Erythroblast (primary cell): ENCODE measurements around the gene ABO.

Experiments
- DNase-seq, 2 experiments: peaks; one replicate each; lab custom pipeline; 2025; lab: John Stamatoyannopoulos, UW
- GATA1 ChIP-seq: IDR thresholded peaks from 2 replicates; pipeline ENCODE4 v1.6.1; 2011; ENCODE audit warnings: low read depth, mild to moderate bottlenecking, control low read depth, low read length, moderate library complexity
- POLR2A ChIP-seq: IDR thresholded peaks from 2 replicates; pipeline ENCODE4 v1.6.1; 2011; ENCODE audit warnings: mild to moderate bottlenecking, low read length

Gene ABO

DNA sequence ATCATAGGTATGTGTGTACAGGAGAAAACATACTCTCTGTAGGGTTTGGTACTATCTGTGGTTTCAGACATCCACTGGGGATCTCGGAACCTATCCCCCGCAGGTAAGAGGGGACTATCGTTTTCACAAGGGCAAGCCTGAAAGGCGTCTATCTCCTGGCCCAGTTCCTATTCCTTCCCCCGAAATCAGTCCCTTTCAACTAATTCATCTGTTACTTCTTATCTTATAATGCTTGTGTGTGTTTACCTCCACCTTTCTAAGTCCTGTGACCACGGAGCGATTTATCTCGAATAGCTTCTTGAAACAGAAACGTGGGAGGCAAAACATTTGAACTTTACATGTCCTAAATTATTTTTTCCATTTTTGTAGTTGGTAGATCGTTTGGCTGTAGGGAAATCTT is 11.4 kb downstream of the ABO start:
- TF ChIP-seq GATA1 (no peak), POLR2A (no peak)
- DNase-seq = no peak

DNA sequence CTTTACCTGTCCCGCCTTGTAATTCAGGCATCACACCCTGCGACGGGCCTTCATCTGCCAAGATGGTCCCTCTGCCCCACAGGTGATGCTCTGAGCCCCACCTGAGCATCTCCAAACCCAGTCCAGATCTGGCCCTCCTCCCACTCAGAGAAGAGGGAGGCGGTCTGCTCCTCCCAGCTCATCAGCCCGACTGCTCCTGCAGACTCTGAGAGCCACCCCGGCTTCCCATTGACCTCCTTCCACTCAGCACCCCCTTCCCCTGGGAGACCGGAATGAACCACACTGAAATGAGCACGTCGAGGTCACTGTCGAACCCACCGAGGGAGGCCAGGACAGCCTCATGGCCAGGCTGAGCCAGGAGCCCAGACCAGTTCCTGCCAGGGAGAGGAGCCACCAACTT is 12.8 kb downstream of the ABO start:
- TF ChIP-seq POLR2A = no peak
- TF ChIP-seq GATA1 = no peak

DNA sequence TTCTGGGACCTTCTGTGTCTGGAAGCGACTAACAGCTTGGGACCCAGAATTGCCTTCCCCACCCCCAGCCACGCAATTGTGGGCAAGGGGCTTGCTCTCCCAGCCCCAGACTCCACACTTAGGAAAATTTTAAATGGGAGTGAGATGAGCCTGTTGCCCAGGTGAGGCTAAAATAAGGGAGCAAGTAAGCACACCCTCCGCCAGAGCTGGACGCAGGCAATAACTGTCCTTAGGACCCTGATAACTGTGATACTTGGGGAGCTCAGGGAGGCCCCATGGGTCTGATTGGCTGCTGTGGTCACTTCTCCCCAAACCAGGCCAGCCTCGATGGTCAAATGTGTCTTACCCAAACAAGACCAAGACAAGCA is 13.3 kb downstream of the ABO start:
- DNase-seq = no peak
- TF ChIP-seq POLR2A = no peak
- no peak for TF ChIP-seq GATA1

More for the DNA sequence above, 12.8 kb downstream of the ABO start:
- DNase-seq = no peak

DNA sequence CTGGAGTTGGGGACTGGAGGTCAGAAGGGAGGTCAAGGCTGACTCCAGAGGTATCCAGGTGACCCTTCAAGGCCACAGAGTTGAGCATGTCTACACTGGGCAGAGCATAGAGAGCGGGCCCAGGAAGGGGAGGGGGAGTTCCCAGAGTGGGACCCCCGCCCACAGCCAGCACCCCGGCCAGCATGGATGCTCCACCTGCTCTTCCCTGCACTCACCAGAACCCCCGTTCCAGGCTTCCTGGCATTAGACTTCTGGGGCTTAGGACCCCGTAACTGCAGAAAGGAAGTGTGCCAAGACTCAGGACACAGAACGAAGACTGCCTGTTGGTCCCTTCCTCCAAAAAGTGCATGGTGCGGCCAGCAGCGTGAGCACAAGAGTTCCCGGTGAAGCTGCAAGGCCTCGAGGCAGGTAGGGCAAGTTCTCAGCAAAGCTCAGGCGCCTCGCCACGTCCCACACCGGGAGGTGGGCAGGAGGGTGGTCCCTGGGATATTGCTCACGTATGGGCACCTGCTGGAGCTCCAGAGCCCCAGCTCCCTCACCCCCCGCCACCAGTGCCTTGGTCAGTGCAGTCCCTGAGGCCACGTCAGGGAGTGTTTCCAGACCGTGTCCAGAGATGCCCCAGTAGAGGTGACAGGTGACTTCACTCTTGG is 13.8 kb downstream of the ABO start:
- TF ChIP-seq POLR2A = no peak
- no peak for TF ChIP-seq GATA1
- no peak for DNase-seq

DNA sequence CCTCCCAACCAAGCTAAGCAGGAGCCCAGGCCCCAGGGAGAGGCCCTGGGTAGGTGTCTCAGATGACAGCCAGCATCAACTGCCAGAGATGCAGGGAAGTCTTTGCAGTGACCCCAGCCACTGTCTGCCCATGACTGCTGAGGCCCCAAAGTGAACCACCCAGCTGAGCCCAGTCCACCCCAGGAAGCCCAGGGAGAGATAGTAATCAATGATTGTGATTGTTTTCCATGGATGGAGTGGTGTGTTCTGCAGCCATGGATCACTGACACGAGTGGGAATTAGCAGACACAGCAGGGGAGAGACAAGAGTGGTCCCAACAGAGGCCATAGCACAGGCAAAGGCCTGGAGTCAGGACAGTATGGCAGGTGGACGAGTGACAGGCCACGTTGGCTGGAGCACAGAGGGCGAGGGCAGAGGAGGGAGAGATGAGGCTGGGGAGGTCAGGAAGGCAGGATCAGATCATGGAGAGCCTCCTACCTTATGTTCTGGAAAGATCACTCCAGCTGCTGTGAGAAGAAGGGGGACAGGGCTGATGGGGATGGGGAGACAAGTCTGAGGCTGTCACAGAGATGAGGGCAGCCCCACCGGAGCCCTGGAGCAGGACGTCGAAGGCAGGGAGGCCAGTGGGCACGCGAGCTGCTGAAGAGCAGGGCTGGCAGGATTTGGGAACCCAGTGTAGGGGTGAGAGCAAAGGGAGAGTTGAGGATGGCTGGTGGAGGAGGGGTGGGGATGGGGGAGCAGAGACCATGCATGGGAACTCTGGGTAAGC is 14.5 kb downstream of the ABO start:
- TF ChIP-seq POLR2A (no peak), GATA1 (no peak)
- no peak for DNase-seq

DNA sequence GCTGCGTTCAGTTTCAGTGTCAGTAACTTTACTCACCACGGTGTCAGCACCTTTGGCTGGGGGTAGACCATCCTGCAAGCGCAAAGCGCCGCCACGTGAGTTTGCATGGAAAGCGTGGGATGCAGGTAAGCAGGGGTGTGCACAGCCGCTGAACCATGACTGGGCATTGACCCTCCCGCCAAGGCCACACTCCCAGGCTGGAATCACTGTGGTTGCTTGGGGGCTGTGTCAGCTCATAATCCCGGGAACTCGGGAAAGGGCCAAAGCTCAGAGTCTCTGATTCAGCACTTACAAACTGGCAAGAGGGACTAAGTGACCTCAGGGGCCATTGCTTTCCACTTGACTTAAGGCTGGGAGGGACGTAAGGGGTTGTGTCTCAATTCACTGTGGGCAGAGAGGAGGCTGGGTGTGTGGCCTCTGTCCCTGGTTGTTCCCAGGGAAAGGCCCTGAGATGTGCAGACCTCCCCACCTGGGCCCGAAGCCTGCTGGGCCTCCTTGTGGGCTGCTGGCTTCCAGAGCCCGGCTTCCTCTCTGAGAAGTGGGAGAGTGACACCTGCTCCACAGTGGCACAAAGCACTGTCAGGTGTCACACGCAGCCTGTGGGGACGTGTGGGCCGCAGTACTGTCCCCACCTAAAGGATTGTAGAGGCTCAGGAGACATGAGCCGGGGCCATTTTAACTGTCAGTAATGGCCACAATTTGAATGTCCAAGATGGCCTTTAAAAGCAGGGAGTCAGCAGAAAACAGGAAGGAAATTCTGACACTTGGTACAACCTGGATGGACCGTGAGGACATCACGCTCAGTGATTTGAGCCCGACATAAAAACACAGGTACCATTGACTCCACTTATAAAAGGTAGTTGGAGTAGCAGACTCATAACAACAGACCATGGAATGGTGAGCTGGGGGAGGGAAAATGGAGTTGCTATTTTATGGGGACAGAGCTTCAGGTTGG is 16.7 kb downstream of the ABO start:
- TF ChIP-seq POLR2A = no peak
- no peak for TF ChIP-seq GATA1
- no peak for DNase-seq

DNA sequence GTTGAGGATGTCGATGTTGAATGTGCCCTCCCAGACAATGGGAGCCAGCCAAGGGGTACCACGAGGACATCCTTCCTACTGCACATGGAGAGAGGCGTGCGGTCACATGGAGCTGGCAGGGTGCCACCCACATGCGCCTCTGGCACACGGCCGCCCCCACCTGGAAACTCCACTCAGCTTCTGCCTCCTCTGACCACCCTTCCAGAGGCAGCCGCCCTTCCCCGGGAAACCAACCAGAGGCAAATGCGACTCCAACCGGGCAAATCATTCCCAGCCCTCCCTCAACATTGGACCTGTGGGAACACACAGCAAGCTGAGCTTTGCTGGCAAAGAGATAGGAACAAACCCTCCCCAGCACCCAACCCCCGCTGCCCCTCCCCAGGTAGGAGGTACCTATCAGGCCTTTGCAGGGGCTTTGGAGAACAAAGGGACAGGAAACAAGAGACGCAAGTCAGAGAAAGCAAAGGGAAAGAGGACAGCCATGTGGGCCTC is 17.5 kb downstream of the ABO start:
- no peak for DNase-seq
- TF ChIP-seq GATA1 = no peak
- no peak for TF ChIP-seq POLR2A

DNA sequence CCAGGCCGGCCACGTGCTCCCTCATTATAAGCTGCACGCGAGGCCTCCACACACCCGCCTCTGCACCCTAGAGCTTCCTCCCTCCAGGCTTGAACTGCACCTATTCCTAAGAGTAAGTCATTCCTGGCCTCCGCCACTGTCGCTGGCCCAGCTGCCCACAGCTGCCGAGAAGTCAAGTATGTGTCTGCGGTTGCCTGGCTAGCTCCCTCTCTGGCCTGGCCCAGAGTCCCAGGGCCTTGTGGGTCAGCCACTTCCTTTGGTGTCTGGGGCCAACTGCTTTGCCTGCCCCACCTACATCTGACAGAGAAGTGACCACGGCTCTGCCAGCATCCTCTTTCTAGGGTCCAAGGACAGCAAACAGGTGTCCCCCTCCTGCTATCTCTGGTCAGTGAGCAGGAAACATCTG is 18.3 kb downstream of the ABO start:
- TF ChIP-seq POLR2A = no peak
- TF ChIP-seq GATA1 = no peak
- no peak for DNase-seq

DNA sequence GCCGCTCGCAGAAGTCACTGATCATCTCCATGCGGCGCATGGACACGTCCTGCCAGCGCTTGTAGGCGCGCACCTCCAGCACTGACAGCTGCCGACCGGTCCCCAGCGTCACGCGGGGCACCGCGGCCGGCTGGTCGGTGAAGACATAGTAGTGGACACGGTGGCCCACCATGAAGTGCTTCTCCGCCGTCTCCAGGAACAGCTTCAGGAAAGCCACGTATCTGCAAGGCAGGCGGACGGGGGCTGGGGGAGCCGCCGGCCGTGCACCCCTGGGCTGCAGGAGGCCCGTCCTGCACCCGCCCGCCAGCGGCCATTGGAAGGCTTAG is 18.9 kb downstream of the ABO start:
- no peak for TF ChIP-seq POLR2A
- no peak for TF ChIP-seq GATA1
- no peak for DNase-seq

DNA sequence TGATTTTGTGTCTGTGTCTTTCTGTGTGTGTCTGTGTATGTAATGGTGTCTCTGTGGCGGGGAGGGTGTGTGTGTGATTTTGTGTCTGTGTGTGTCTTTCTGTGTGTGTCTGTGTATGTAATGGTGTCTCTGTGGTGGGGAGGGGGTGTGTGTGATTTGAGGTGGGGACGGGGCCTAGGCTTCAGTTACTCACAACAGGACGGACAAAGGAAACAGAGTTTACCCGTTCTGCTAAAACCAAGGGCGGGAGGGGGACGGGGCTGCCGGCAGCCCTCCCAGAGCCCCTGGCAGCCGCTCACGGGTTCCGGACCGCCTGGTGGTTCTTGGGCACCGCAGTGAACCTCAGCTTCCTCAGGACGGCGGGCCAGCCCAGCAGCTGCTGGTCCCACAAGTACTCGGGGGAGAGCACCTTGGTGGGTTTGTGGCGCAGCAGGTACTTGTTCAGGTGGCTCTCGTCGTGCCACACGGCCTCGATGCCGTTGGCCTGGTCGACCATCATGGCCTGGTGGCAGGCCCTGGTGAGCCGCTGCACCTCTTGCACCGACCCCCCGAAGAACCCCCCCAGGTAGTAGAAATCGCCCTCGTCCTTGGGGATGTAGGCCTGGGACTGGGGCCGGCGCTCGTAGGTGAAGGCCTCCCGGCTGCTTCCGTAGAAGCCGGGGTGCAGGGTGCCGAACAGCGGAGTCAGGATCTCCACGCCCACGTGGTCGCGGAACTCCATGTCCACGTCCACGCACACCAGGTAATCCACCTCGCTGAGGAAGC is 19.4 kb downstream of the ABO start:
- DNase-seq = no peak

DNA sequence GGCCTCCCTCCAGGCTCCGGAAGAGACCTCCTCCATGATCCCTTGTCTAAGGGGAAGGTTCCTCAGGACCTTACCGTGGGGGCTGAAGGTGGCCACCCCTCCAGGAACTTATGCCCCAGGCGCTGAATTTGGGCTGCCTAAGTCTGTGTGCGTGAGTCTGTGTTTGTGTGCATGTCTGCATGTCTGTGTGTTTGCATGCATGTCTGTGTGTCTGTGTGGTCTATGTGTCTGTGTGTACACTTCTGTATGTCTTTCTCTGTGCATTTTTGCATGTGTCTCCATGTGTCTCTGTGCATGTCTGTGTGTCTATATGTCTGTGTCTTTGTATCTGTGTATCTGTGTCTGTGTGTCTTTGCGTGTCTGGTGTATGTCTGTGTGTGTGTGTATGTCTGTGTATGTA is 20.5 kb downstream of the ABO start:
- no peak for DNase-seq
- TF ChIP-seq POLR2A (no peak), GATA1 (no peak)

More for the DNA sequence above, 19.4 kb downstream of the ABO start:
- TF ChIP-seq GATA1 (no peak), POLR2A (no peak)

DNA sequence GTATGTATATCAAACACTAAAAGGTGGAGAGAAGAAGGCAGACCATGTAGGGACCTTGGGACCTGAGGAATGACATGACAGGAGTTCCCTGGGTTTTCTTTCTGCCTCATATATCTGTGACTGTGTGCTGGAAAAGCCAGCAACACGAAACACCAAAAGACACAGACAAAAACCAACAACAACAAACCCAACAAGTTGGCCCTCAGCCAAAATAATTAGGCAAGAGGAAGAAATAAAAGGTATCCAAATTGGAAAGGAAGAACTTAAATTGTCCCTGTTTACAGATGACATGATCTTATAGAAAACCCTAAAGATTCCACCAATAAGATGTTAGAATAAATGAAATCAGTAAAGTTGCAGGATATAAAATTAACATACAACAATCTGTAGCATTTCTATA is 21.7 kb downstream of the ABO start:
- no peak for DNase-seq
- TF ChIP-seq POLR2A = no peak
- TF ChIP-seq GATA1 = no peak
